Mucosa of stomach (tissue), 1 donor: ENCODE results near the gene ARHGAP9.

Source experiments
- H3K27me3 ChIP-seq: one replicate; pipeline ENCODE4 v1.7.0; 2013; ENCODE audit warnings: mild to moderate bottlenecking, low read length; ENCODE audit not compliant: control insufficient read depth, insufficient read depth
- H3K36me3 ChIP-seq: one replicate; pipeline ENCODE4 v1.7.0; 2013; ENCODE audit warnings: low read length; ENCODE audit not compliant: control insufficient read depth, insufficient read depth
- H3K4me1 ChIP-seq: one replicate; pipeline ENCODE4 v1.7.0; 2013; ENCODE audit warnings: mild to moderate bottlenecking, low read length; ENCODE audit not compliant: control insufficient read depth, insufficient read depth
- H3K4me3 ChIP-seq: one replicate; pipeline ENCODE4 v1.7.0; 2013; ENCODE audit warnings: low read length
- H3K9ac ChIP-seq: one replicate; pipeline ENCODE4 v1.7.0; 2013; ENCODE audit warnings: mild to moderate bottlenecking, low read length, moderate library complexity
- H3K9me3 ChIP-seq: one replicate; pipeline ENCODE4 v1.7.0; 2013; ENCODE audit warnings: mild to moderate bottlenecking, low read length, moderate library complexity; ENCODE audit not compliant: control insufficient read depth
- donor health status: Pancreatic carcinoma.

The ARHGAP9 gene

DNA sequence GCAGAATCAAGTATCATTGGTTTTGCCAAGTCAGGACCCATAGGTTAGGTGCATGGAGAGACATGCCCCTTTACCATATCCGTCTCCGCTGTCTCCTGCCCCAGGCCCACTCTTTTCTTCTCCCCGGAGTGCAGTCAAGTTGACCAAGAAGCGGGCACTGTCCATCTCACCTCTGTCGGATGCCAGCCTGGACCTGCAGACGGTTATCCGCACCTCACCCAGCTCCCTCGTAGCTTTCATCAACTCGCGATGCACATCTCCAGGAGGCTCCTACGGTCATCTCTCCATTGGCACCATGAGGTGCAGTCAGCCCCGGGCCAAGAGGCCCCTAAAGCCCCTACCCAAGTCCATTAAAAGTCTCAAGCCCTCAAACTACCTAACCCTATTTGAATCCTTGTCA lies 15.1 kb downstream of the ARHGAP9 start:
- Histone ChIP-seq H3K4me1 (peaks cover 11% of the 10 kb centered on the region), H3K4me3 (no peak overlapping the region), H3K36me3 (no peaks in the 10 kb centered on the region), H3K9me3 (no peaks in the 10 kb centered on the region), H3K27me3 (peaks cover 44% of the 10 kb centered on the region), H3K9ac (no peak overlapping the region)

- Histone ChIP-seq H3K4me1 (peaks cover 22% of the 10 kb centered on the region), H3K36me3 (no peaks in the 10 kb centered on the region), H3K9me3 (no peaks in the 10 kb centered on the region), H3K27me3 (peaks cover 39% of the 10 kb centered on the region), H3K4me3 (peak overlapping the region; percentile 9), H3K9ac (no peak overlapping the region)
Measured at GRCh38 chr12:57462912-57463253, 16.8 kb downstream of the ARHGAP9 start.

DNA sequence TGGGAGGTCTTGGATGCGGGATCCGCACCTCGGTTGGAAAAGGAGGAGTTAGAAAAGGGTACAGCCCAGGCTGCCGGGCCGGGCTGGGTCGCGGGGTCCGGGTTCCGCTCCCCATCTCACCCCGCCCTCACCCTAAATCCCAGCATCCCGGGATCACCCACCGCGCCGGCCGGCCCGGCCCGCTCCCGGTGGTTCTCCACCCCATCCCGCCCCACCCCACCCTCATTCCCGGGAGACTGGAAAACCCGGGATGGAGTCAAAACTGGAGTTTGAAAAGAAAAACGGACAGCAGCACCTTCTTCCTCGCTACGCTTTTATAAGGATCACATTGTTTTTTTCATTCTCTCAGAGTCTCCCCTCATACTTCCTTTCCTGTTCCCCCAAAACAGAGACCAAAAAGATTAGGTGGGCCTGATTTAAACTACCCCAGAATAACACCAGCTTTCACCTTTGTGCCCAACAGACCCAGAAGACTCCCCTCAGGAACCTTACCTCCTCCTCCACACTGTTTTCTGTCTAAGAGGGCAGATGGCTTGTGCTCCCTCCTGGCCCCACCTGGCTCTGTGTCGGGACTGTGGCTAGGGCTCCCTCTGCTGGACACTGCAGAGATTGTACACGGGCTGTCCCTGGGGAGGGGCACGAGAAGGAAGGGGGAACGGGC lies 17.3 kb downstream of the ARHGAP9 start:
- Histone ChIP-seq H3K27me3 (peaks cover 36% of the 10 kb centered on the region), H3K4me1 (peaks cover 22% of the 10 kb centered on the region), H3K9me3 (no peaks in the 10 kb centered on the region), H3K4me3 (peak overlapping the region; percentile 50), H3K36me3 (no peaks in the 10 kb centered on the region), H3K9ac (peak overlapping the region; percentile 65)

GRCh38 chr12:57461917-57462250 lies 17.8 kb downstream of the ARHGAP9 start:
- no peaks in the 10 kb centered on the region for H3K9me3 ChIP-seq
- H3K4me3 ChIP-seq = peak overlapping the region; percentile 50
- H3K9ac ChIP-seq = peak overlapping the region; percentile 65
- H3K4me1 ChIP-seq = peaks cover 22% of the 10 kb centered on the region
- H3K36me3 ChIP-seq = no peaks in the 10 kb centered on the region
- peaks cover 31% of the 10 kb centered on the region for H3K27me3 ChIP-seq

- H3K36me3 ChIP-seq = no peaks in the 10 kb centered on the region
- H3K9ac ChIP-seq = peak overlapping the region; percentile 65
- peak overlapping the region; percentile 50 for H3K4me3 ChIP-seq
- H3K27me3 ChIP-seq = peaks cover 34% of the 10 kb centered on the region
- H3K4me1 ChIP-seq = peaks cover 22% of the 10 kb centered on the region
- H3K9me3 ChIP-seq = no peaks in the 10 kb centered on the region
Measured at GRCh38 chr12:57461276-57461916, 18.3 kb downstream of the ARHGAP9 start.

DNA sequence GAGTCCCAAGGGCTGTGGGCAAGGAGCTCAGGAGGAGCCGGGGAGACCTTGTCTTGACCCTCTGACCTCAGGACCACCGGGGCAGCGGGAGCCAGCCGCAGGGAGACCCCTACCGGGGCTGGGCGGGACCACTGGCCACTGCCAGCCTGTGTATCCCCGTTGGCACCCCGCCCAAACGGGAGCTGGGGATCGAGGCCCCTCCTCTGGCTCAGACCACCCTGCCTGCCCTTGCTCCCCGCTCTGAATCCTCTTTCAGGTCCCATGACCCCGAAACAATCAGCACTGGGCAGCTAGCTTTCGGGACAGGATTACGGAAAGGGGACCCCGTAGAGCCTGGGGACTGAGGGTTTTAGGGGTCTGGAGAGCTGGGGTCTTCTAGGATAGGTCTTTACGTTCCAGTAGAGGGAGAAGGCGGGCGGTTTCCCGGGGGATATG lies 18.8 kb downstream of the ARHGAP9 start:
- Histone ChIP-seq H3K4me3 (peak overlapping the region; percentile 19), H3K36me3 (no peaks in the 10 kb centered on the region), H3K27me3 (peaks cover 37% of the 10 kb centered on the region), H3K9me3 (no peaks in the 10 kb centered on the region), H3K9ac (peak overlapping the region; percentile 25), H3K4me1 (peaks cover 26% of the 10 kb centered on the region)

DNA sequence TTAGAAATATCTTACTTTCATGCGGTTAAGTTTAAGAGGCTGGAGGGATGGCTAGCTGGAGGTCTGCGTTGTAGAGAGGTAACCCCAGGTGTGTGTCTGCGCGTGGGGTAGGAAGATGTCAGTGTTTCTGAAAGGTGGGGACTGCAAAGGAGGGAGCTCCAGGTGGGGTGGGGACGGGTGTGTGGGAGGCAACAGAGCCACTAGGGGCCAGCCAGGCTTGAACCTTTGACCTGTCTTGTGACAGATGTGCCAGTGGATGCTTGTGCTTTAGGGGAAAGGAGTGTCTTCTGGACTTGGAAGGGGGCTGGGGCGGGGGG lies 19.2 kb downstream of the ARHGAP9 start:
- no peak overlapping the region for H3K9ac ChIP-seq
- peaks cover 38% of the 10 kb centered on the region for H3K27me3 ChIP-seq
- no peaks in the 10 kb centered on the region for H3K36me3 ChIP-seq
- no peaks in the 10 kb centered on the region for H3K9me3 ChIP-seq
- H3K4me3 ChIP-seq = no peak overlapping the region
- H3K4me1 ChIP-seq = peaks cover 27% of the 10 kb centered on the region

GRCh38 chr12:57459750-57460467 lies 19.8 kb downstream of the ARHGAP9 start, which contains the start of gene GLI1:
GLI1 (plus strand) TSS chr12:57459785; CDS start chr12:57463692, 3,907 bp downstream.
- Histone ChIP-seq H3K27me3 (peaks cover 39% of the 10 kb centered on the region), H3K9me3 (no peaks in the 10 kb centered on the region), H3K4me1 (peaks cover 27% of the 10 kb centered on the region), H3K9ac (peak within 1 kb of the TSS; percentile 60), H3K4me3 (peak within 1 kb of the TSS; percentile 53), H3K36me3 (no peaks in the 10 kb centered on the region)

DNA sequence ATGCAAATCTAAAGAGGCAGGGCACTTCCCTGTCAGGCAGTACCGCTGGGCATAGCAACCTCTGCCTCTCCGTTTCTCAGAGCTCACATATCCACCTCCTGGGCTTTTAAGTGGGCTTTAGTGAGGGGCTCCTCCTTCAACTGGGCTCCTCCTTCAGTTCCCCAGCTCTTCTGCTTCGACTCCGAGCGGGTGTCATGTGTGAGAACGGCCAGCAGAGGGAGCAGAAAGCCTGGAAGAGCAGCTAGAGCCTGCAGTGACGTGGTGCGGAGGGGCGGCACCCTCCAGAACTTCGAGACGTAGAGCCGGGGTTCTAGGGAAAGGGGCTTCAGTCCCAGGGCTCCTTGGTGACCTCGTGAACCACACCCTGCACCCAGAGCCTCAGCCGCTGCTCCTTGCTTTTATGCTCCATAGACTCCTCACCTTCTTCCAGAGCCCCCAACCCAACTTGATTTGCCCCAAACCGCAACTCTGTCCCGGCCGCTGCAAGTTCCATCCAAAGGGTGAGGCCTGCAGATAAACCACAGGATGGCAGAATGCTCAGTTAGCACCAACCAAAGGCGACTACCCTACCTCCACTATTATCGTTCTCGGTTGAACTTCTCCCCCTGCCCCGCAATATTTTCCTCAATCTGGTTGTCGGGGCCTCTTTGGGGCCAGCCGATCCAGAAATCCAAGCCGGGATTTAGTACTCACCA lies 20.5 kb downstream of the ARHGAP9 start:
- H3K9ac ChIP-seq = peak overlapping the region; percentile 60
- no peaks in the 10 kb centered on the region for H3K36me3 ChIP-seq
- H3K4me3 ChIP-seq = peak overlapping the region; percentile 53
- peaks cover 27% of the 10 kb centered on the region for H3K4me1 ChIP-seq
- peaks cover 35% of the 10 kb centered on the region for H3K27me3 ChIP-seq
- no peaks in the 10 kb centered on the region for H3K9me3 ChIP-seq

DNA sequence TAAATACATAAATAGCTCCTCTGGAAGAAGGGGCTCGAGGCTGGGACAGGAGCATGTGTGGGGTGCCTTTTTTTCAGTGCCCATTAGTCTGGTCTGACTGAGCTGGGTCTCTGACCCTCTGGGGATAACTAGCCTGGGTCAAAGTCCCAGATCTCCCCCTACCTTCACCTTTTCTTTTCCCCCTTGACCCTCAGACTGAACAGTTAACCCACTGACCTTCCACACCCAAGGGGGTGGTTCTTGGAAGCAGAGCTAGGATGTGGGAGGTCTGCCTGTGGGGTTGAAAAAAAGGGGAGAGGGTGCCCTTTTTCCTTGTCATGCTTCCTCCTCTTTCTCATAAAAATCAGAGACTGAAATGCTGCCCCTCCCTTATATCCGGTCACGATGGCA lies 21.0 kb downstream of the ARHGAP9 start:
- Histone ChIP-seq H3K36me3 (no peaks in the 10 kb centered on the region), H3K9ac (peak overlapping the region; percentile 60), H3K9me3 (no peaks in the 10 kb centered on the region), H3K4me3 (peak overlapping the region; percentile 53), H3K4me1 (peaks cover 27% of the 10 kb centered on the region), H3K27me3 (peaks cover 35% of the 10 kb centered on the region)

DNA sequence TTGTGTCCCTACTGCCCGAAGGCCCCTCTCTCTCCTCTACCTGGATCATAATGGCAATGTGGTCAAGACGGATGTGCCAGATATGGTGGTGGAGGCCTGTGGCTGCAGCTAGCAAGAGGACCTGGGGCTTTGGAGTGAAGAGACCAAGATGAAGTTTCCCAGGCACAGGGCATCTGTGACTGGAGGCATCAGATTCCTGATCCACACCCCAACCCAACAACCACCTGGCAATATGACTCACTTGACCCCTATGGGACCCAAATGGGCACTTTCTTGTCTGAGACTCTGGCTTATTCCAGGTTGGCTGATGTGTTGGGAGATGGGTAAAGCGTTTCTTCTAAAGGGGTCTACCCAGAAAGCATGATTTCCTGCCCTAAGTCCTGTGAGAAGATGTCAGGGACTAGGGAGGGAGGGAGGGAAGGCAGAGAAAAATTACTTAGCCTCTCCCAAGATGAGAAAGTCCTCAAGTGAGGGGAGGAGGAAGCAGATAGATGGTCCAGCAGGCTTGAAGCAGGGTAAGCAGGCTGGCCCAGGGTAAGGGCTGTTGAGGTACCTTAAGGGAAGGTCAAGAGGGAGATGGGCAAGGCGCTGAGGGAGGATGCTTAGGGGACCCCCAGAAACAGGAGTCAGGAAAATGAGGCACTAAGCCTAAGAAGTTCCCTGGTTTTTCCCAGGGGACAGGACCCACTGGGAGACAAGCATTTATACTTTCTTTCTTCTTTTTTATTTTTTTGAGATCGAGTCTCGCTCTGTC lies 22.8 kb downstream of the ARHGAP9 start:
- Histone ChIP-seq H3K27me3 (peaks cover 33% of the 10 kb centered on the region), H3K4me1 (peaks cover 19% of the 10 kb centered on the region), H3K4me3 (no peak overlapping the region), H3K9me3 (no peaks in the 10 kb centered on the region), H3K36me3 (no peaks in the 10 kb centered on the region), H3K9ac (no peak overlapping the region)
